GM23338 (cell line): Measurements from ENCODE around the gene VAV3. TPM values are rescaled to one million over a fixed set of nuclear protein-coding genes. Genes with fewer than 3 reads are reported as not detected.

Experiments used
- ATAC-seq: fragments of 200-7000 bp; cut with Tn5 transposase; 3 replicates; pipeline ENCODE4 v1.9.1; 2020
- DNase-seq: peaks from one replicate; pipeline ENCODE4 v3.0.0-alpha.2; 2015; ENCODE audit warnings: low spot score
- H2AFZ ChIP-seq: fragments of 200-600 bp; sonication (generic); 2 replicates; pipeline ENCODE4 v1.8.0; 2016; ENCODE audit warnings: antibody characterized with exemption, mild to moderate bottlenecking, moderate library complexity
- H3F3A ChIP-seq: fragments of 200-600 bp; sonication (generic); replicated peaks from 2 replicates; pipeline ENCODE4 v1.8.0; 2017; ENCODE audit warnings: antibody characterized with exemption, mixed run types, low read depth
- H3K27ac ChIP-seq: fragments of 200-600 bp; sonication (generic); 2 replicates; pipeline ENCODE4 v1.6.1; 2016; ENCODE audit warnings: low read depth
- H3K27me3 ChIP-seq: fragments of 200-600 bp; sonication (generic); 2 replicates; pipeline ENCODE4 v1.8.0; 2016; ENCODE audit warnings: mild to moderate bottlenecking, mixed run types, moderate library complexity; ENCODE audit not compliant: insufficient read depth
- H3K36me3 ChIP-seq: fragments of 200-600 bp; sonication (generic); 2 replicates; pipeline ENCODE4 v1.8.0; 2016; ENCODE audit warnings: mild to moderate bottlenecking; ENCODE audit not compliant: insufficient read depth
- H3K4me1 ChIP-seq: fragments of 200-600 bp; sonication (generic); 2 replicates; pipeline ENCODE4 v1.8.0; 2016; ENCODE audit warnings: mild to moderate bottlenecking, moderate library complexity; ENCODE audit not compliant: insufficient read depth
- H3K4me2 ChIP-seq: fragments of 200-600 bp; sonication (generic); 2 replicates; pipeline ENCODE4 v1.7.1; 2017; ENCODE audit warnings: mixed run types
- H3K4me3 ChIP-seq: fragments of 200-600 bp; sonication (generic); 2 replicates; pipeline ENCODE4 v1.6.1; 2016; ENCODE audit warnings: mixed run types
- H3K79me2 ChIP-seq: fragments of 200-600 bp; sonication (generic); replicated peaks from 2 replicates; pipeline ENCODE4 v1.8.0; 2017; ENCODE audit warnings: mild to moderate bottlenecking; ENCODE audit not compliant: insufficient read depth
- H3K9me2 ChIP-seq: fragments of 200-600 bp; sonication (generic); 2 replicates; pipeline ENCODE4 v1.8.0; 2017; ENCODE audit not compliant: insufficient read depth
- H4K20me1 ChIP-seq: fragments of 200-600 bp; sonication (generic); replicated peaks from 2 replicates; pipeline ENCODE4 v1.8.0; 2017; ENCODE audit warnings: mild to moderate bottlenecking; ENCODE audit not compliant: insufficient read depth
- H3K27ac Mint-ChIP-seq: 2 replicates; pipeline ENCODE4 v1.8.0; 2020; ENCODE audit warnings: inconsistent platforms, mild to moderate bottlenecking, moderate library complexity, mixed read lengths
- H3K27me3 Mint-ChIP-seq: 3 replicates; pipeline ENCODE4 v1.8.0; 2022; ENCODE audit warnings: low read depth, mild to moderate bottlenecking, moderate library complexity, mixed read lengths, inconsistent platforms; ENCODE audit not compliant: insufficient read depth, poor library complexity
- H3K36me3 Mint-ChIP-seq: 3 replicates; pipeline ENCODE4 v1.8.0; 2021; ENCODE audit warnings: low read depth, mild to moderate bottlenecking, inconsistent platforms, moderate library complexity, mixed read lengths
- H3K4me1 Mint-ChIP-seq: 3 replicates; pipeline ENCODE4 v1.8.0; 2020; ENCODE audit warnings: mild to moderate bottlenecking, inconsistent platforms, mixed read lengths
- H3K4me3 Mint-ChIP-seq: 3 replicates; pipeline ENCODE4 v1.8.0; 2021; ENCODE audit warnings: moderate library complexity, mild to moderate bottlenecking, inconsistent platforms, mixed read lengths
- H3K9me3 Mint-ChIP-seq: 3 replicates; pipeline ENCODE4 v1.8.0; 2020; ENCODE audit warnings: moderate library complexity, mild to moderate bottlenecking, inconsistent platforms, mixed read lengths
- CREB1 ChIP-seq: fragments of 250-450 bp; sonication (Bioruptor Pico); IDR thresholded peaks from 2 replicates; pipeline ENCODE4 v1.5.0; 2020; ENCODE audit warnings: low read depth, mild to moderate bottlenecking, moderate library complexity
- EZH2 ChIP-seq: fragments of 200-600 bp; sonication (generic); IDR thresholded peaks from one replicate; pipeline ENCODE4 v1.8.0; 2017; ENCODE audit warnings: antibody characterized with exemption, mild to moderate bottlenecking, low read depth; ENCODE audit not compliant: unreplicated experiment
- EZH2phosphoT487 ChIP-seq: fragments of 200-600 bp; sonication (generic); IDR thresholded peaks from one replicate; pipeline ENCODE4 v1.8.1; 2018; ENCODE audit warnings: antibody characterized with exemption; ENCODE audit not compliant: unreplicated experiment
- JUNB ChIP-seq: IDR thresholded peaks from one replicate; pipeline ENCODE4 v1.6.1; 2016; ENCODE audit warnings: antibody characterized with exemption; ENCODE audit not compliant: unreplicated experiment
- NANOG ChIP-seq: IDR thresholded peaks from 2 replicates; pipeline ENCODE4 v1.6.1; 2016; ENCODE audit warnings: antibody characterized with exemption, borderline replicate concordance
- POLR2AphosphoS5 ChIP-seq: IDR thresholded peaks from 2 replicates; pipeline ENCODE4 v1.6.1; 2016; ENCODE audit warnings: antibody characterized with exemption, low read depth
- STAT1 ChIP-seq: IDR thresholded peaks from one replicate; pipeline ENCODE4 v1.6.1; 2016; ENCODE audit warnings: antibody characterized with exemption; ENCODE audit not compliant: unreplicated experiment
- ZNF114 ChIP-seq: fragments of 250-450 bp; sonication (Bioruptor Pico); IDR thresholded peaks from 2 replicates; pipeline ENCODE4 v1.5.0; 2020; ENCODE audit warnings: mild to moderate bottlenecking, moderate library complexity
- ZNF331 ChIP-seq: fragments of 250-450 bp; sonication (Bioruptor Pico); IDR thresholded peaks from 2 replicates; pipeline ENCODE4 v1.5.0; 2020; ENCODE audit warnings: low read depth, mild to moderate bottlenecking, moderate library complexity
- polyA plus RNA-seq: library from polyadenylated mRNA; unstranded; fragments of >200 nt; fragmentation: Nextera tagmentation; extraction: Ambion mirVana; gene quantifications from 2 replicates; pipeline ENCODE4 v1.2.1, GENCODE V29; 2016
- total RNA-seq: library from RNA; depleted of rRNA; stranded (reverse); fragments of >200 nt; shearing (Covaris generic); gene quantifications from 2 replicates; pipeline ENCODE4 v1.2.3, GENCODE V29; 2014
- TF ChIP-seq, protein P1 (sequence below), 2 experiments: fragments of 200-600 bp in 1 of 2; sonication (generic) in 1 of 2; conservative IDR thresholded peaks; 2 replicates each; pipeline versions ENCODE4 v1.5.1 to v1.6.1; 2016 to 2017; ENCODE audit warnings: antibody characterized with exemption in 2 of 2, low read depth in 2 of 2, mild to moderate bottlenecking in 2 of 2, moderate library complexity in 1 of 2
- TF ChIP-seq, protein P2 (sequence below): IDR thresholded peaks from one replicate; pipeline ENCODE4 v1.6.1; 2018; ENCODE audit warnings: antibody characterized with exemption; ENCODE audit not compliant: unreplicated experiment
- TF ChIP-seq, protein P3 (sequence below): IDR thresholded peaks from 2 replicates; pipeline ENCODE4 v1.6.1; 2016; ENCODE audit warnings: antibody characterized with exemption

Gene VAV3
- total and polyA plus RNA-seq, 2 experiments from 2014 or later: 3.0 to 11.3 TPM

DNA sequence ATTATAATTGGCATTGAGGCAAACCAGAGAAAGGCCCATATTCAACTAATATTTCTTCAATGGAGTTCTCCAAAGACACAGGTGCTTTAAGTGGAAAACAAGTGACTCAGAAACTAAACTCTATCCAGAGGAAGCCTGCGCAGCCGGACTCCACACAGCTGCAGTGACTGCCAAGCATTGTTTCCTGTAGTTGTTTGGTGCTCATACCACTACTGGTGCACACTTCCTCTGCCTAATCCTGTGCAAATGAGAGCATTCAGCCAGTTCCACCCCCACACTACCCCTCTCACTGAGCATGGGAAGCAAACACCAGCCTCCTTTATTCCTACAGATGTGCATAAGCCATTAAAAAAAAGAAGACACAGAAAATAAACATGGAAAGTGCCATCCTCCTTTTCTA is 102.9 kb downstream of the VAV3 start:
- H3K27me3 ChIP-seq: no peaks in the 10 kb centered on the region
- Mint-ChIP-seq H3K4me3 (no peak overlapping the region), H3K27me3 (peaks cover 5% of the 10 kb centered on the region), H3K4me1 (peaks cover 52% of the 10 kb centered on the region), H3K36me3 (0 out of 3 replicates have a peak, but pooled peaks cover 7% of the 10 kb centered on the region), H3K27ac (peak overlapping the region; percentile 47; the same call in 1 of the 2 replicates), H3K9me3 (no peaks in the 10 kb centered on the region; the same call in 2 of the 3 replicates)
- no peak overlapping the region for H3K4me3 ChIP-seq
- H3K36me3 ChIP-seq: no peaks in the 10 kb centered on the region
- H3F3A ChIP-seq: no peaks in the 10 kb centered on the region
- ATAC-seq (no peak), DNase-seq (no peak)
- no peak overlapping the region for H3K27ac ChIP-seq
- H3K4me1 ChIP-seq: peaks cover 7% of the 10 kb centered on the region; the same call in 1 of the 2 replicates
- H2AFZ ChIP-seq: no peak overlapping the region
- H3K9me2 ChIP-seq: no peaks in the 10 kb centered on the region
- TF ChIP-seq NANOG (no peak), STAT1 (no peak), POLR2AphosphoS5 (no peak), CREB1 (CRISPR knock-in tag) (no peak), JUNB (no peak), EZH2phosphoT487 (no peak), ZNF114 (no peak), ZNF331 (CRISPR knock-in tag) (no peak), EZH2 (no peak)
- TF ChIP-seq, protein P1, sequence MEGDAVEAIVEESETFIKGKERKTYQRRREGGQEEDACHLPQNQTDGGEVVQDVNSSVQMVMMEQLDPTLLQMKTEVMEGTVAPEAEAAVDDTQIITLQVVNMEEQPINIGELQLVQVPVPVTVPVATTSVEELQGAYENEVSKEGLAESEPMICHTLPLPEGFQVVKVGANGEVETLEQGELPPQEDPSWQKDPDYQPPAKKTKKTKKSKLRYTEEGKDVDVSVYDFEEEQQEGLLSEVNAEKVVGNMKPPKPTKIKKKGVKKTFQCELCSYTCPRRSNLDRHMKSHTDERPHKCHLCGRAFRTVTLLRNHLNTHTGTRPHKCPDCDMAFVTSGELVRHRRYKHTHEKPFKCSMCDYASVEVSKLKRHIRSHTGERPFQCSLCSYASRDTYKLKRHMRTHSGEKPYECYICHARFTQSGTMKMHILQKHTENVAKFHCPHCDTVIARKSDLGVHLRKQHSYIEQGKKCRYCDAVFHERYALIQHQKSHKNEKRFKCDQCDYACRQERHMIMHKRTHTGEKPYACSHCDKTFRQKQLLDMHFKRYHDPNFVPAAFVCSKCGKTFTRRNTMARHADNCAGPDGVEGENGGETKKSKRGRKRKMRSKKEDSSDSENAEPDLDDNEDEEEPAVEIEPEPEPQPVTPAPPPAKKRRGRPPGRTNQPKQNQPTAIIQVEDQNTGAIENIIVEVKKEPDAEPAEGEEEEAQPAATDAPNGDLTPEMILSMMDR (conservative IDR thresholded peaks at IDR 0.05; ENCODE audit: low read depth in 2 of 2): no peak
- TF ChIP-seq, protein P2, sequence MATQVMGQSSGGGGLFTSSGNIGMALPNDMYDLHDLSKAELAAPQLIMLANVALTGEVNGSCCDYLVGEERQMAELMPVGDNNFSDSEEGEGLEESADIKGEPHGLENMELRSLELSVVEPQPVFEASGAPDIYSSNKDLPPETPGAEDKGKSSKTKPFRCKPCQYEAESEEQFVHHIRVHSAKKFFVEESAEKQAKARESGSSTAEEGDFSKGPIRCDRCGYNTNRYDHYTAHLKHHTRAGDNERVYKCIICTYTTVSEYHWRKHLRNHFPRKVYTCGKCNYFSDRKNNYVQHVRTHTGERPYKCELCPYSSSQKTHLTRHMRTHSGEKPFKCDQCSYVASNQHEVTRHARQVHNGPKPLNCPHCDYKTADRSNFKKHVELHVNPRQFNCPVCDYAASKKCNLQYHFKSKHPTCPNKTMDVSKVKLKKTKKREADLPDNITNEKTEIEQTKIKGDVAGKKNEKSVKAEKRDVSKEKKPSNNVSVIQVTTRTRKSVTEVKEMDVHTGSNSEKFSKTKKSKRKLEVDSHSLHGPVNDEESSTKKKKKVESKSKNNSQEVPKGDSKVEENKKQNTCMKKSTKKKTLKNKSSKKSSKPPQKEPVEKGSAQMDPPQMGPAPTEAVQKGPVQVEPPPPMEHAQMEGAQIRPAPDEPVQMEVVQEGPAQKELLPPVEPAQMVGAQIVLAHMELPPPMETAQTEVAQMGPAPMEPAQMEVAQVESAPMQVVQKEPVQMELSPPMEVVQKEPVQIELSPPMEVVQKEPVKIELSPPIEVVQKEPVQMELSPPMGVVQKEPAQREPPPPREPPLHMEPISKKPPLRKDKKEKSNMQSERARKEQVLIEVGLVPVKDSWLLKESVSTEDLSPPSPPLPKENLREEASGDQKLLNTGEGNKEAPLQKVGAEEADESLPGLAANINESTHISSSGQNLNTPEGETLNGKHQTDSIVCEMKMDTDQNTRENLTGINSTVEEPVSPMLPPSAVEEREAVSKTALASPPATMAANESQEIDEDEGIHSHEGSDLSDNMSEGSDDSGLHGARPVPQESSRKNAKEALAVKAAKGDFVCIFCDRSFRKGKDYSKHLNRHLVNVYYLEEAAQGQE: no peak
- H3K4me2 ChIP-seq: no peak overlapping the region
- no peaks in the 10 kb centered on the region for H4K20me1 ChIP-seq
- no peaks in the 10 kb centered on the region for H3K79me2 ChIP-seq

DNA sequence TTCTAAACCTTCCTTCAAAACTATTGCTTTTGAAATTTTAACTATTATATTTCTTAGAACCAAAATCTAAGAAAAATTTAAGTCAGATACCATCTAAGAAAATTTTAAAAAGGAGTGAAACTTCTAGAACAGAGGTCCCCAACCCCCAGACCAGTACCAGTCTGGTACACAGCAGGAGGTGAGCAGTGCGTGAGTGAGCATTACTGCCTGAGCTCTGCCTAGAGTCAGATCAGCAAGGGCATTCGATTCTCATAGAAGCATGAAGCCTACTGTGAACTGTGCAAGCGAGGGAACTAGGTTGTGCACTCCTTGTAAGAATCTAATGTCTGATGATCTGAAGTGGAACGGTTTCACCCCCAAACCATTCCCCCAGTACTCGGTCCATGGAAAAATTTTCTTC is 106.7 kb downstream of the VAV3 start:
- Histone ChIP-seq H4K20me1 (no peaks in the 10 kb centered on the region), H2AFZ (no peak overlapping the region), H3K4me2 (no peak overlapping the region), H3K9me2 (no peaks in the 10 kb centered on the region), H3K27ac (no peak overlapping the region), H3K4me3 (no peak overlapping the region), H3K36me3 (no peaks in the 10 kb centered on the region), H3K27me3 (no peaks in the 10 kb centered on the region), H3K79me2 (no peaks in the 10 kb centered on the region), H3K4me1 (no peaks in the 10 kb centered on the region), H3F3A (no peaks in the 10 kb centered on the region)
- no peak overlapping the region for H3K27ac Mint-ChIP-seq
- H3K4me1 Mint-ChIP-seq: peaks cover 34% of the 10 kb centered on the region
- H3K36me3 Mint-ChIP-seq: peaks cover 7% of the 10 kb centered on the region; the same call in 1 of the 3 replicates
- ATAC-seq: peak; percentile 57
- no peak overlapping the region for H3K4me3 Mint-ChIP-seq
- H3K27me3 Mint-ChIP-seq: peaks cover 5% of the 10 kb centered on the region
- DNase-seq: no peak
- no peaks in the 10 kb centered on the region; the same call in 2 of the 3 replicates for H3K9me3 Mint-ChIP-seq
- no peak for TF ChIP-seq POLR2AphosphoS5
- TF ChIP-seq NANOG: no peak
- TF ChIP-seq, protein P3, sequence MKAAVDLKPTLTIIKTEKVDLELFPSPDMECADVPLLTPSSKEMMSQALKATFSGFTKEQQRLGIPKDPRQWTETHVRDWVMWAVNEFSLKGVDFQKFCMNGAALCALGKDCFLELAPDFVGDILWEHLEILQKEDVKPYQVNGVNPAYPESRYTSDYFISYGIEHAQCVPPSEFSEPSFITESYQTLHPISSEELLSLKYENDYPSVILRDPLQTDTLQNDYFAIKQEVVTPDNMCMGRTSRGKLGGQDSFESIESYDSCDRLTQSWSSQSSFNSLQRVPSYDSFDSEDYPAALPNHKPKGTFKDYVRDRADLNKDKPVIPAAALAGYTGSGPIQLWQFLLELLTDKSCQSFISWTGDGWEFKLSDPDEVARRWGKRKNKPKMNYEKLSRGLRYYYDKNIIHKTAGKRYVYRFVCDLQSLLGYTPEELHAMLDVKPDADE: no peak
- no peak for TF ChIP-seq JUNB
- no peak for TF ChIP-seq STAT1
- TF ChIP-seq ZNF114: no peak
- TF ChIP-seq EZH2: no peak
- TF ChIP-seq ZNF331 (CRISPR knock-in tag): no peak
